K562 (cell line): ENCODE data around the gene SIMC1. TPM values are rescaled to one million over a fixed set of nuclear protein-coding genes. Genes with fewer than 3 reads are reported as not detected.
A peak's percentile ranks its signal among the peaks of the same experiment; 100 is the strongest.

Experiments
- BDP1 ChIP-seq: IDR thresholded peaks from 3 replicates; pipeline ENCODE4 v1.6.1; 2011; ENCODE audit not compliant: insufficient read length, insufficient read depth
- CBFA2T3 ChIP-seq: fragments of 450-650 bp; IDR thresholded peaks from 2 replicates; pipeline ENCODE4 v1.6.1; 2017
- CHD4 ChIP-seq: fragments of 200-600 bp; sonication (generic); IDR thresholded peaks from 3 replicates; pipeline ENCODE4 v1.6.1; 2012; ENCODE audit warnings: low read depth, mild to moderate bottlenecking, mixed read lengths, low read length, inconsistent platforms; ENCODE audit not compliant: insufficient read depth, insufficient replicate concordance, poor library complexity, severe bottlenecking
- GABPA ChIP-seq: fragments of 200-800 bp; sonication (Bioruptor generic); conservative IDR thresholded peaks from 2 replicates; pipeline ENCODE4 v1.6.1; 2016; ENCODE audit warnings: low read depth, missing genetic modification characterization, missing compliant biosample characterization
- HCFC1 ChIP-seq: IDR thresholded peaks from 2 replicates; pipeline ENCODE4 v1.6.1; 2012; ENCODE audit warnings: low read depth, low read length, improper control_type of control experiment
- ILK ChIP-seq: fragments of 450-650 bp; IDR thresholded peaks from 2 replicates; pipeline ENCODE4 v1.6.1; 2016; ENCODE audit warnings: missing genetic modification characterization, low read depth, mild to moderate bottlenecking, missing compliant biosample characterization, moderate library complexity, borderline replicate concordance
- OTX1 ChIP-seq: fragments of 450-650 bp; formaldehyde crosslinking; IDR thresholded peaks from 2 replicates; pipeline ENCODE4 v1.4.0; 2022; ENCODE audit warnings: mild to moderate bottlenecking
- PRPF4 ChIP-seq: fragments of 200-400 bp; formaldehyde crosslinking; IDR thresholded peaks from one replicate; pipeline ENCODE4 v1.6.1; 2017; ENCODE audit warnings: low read length, low read depth, mild to moderate bottlenecking; ENCODE audit not compliant: insufficient read depth, poor library complexity, severe bottlenecking
- RBM39 ChIP-seq: fragments of 200-400 bp; formaldehyde crosslinking; optimal IDR thresholded peaks from 2 replicates; pipeline ENCODE3; 2018; ENCODE audit warnings: low read depth, low read length
- TAF15 ChIP-seq: fragments of 200-400 bp; formaldehyde crosslinking; IDR thresholded peaks from 2 replicates; pipeline ENCODE4 v1.6.1; 2017; ENCODE audit warnings: mild to moderate bottlenecking, low read depth, low read length, moderate library complexity
- TEAD4 ChIP-seq, 2 experiments: sonication (generic) in 1 of 2; formaldehyde crosslinking in 1 of 2; IDR thresholded peaks; 2 replicates each; pipeline versions ENCODE4 v1.6.1 to v1.8.0; 2012 to 2022; ENCODE audit warnings: borderline replicate concordance in 1 of 2, inconsistent platforms in 1 of 2, low read length in 1 of 2, mild to moderate bottlenecking in 1 of 2, missing genetic modification reagents in 1 of 2
- TGIF2 ChIP-seq: sonication (generic); formaldehyde crosslinking; IDR thresholded peaks from 2 replicates; pipeline ENCODE4 v1.8.1; 2022; ENCODE audit warnings: mild to moderate bottlenecking, missing genetic modification reagents, moderate library complexity
- ZNF133 ChIP-seq: fragments of 250-450 bp; sonication (Bioruptor Pico); IDR thresholded peaks from 2 replicates; pipeline ENCODE4 v1.4.0; 2020; ENCODE audit warnings: mild to moderate bottlenecking
- ZNF239 ChIP-seq: fragments of 250-450 bp; sonication (Bioruptor Pico); IDR thresholded peaks from 2 replicates; pipeline ENCODE4 v1.4.0; 2020; ENCODE audit warnings: mild to moderate bottlenecking
- ZNF583 ChIP-seq: fragments of 250-450 bp; sonication (Bioruptor Pico); IDR thresholded peaks from 2 replicates; pipeline ENCODE4 v1.4.0; 2020
- ZNF830 ChIP-seq: fragments of 250-450 bp; sonication (Bioruptor Pico); IDR thresholded peaks from 2 replicates; pipeline ENCODE4 v1.5.0; 2021; ENCODE audit warnings: mild to moderate bottlenecking
- polyA plus RNA-seq, 8 experiments: library from polyadenylated mRNA; depleted of rRNA in 4 of 8; stranded (reverse) in 5 of 8; unstranded in 3 of 8; fragments of >200 nt; fragmentation: Nextera tagmentation in 2 of 8; fragmentation: Illumina TruSeq in 1 of 8; extraction: Ambion mirVana in 2 of 8; extraction: Trizol in 1 of 8; gene quantifications; 2 replicates each; pipeline versions ENCODE4 v1.2.1 to v1.2.3, GENCODE V29; 2011 to 2014; ENCODE audit warnings: inconsistent platforms in 1 of 8, missing spikeins in 1 of 8
- total RNA-seq, 7 experiments: library from RNA; depleted of rRNA in 6 of 7; stranded (reverse); fragments of >200 nt in 6 of 7; fragmentation: Illumina TruSeq in 2 of 7; extraction: Trizol in 2 of 7; gene quantifications; 2 replicates each; pipeline versions ENCODE4 v1.2.1 to v1.2.3, GENCODE V29; 2011 to 2021; ENCODE audit warnings: low replicate concordance in 1 of 7
- TF ChIP-seq, protein P1 (sequence below): sonication (generic); formaldehyde crosslinking; IDR thresholded peaks from 2 replicates; pipeline ENCODE4 v1.4.0; 2020; ENCODE audit warnings: mild to moderate bottlenecking, missing genetic modification reagents
- TF ChIP-seq, protein P2 (sequence below): fragments of 250-450 bp; sonication (Bioruptor Pico); IDR thresholded peaks from 2 replicates; pipeline ENCODE4 v1.5.0; 2021; ENCODE audit warnings: mild to moderate bottlenecking, moderate library complexity
- TF ChIP-seq, protein P3 (sequence below): fragments of 250-450 bp; sonication (Bioruptor Pico); IDR thresholded peaks from 2 replicates; pipeline ENCODE4 v1.5.0; 2021
- TF ChIP-seq, protein P4 (sequence below), 2 experiments: fragments of 250-450 bp in 1 of 2; fragments of 450-650 bp in 1 of 2; sonication (Bioruptor Pico) in 1 of 2; IDR thresholded peaks; 2 replicates each; pipeline versions ENCODE4 v1.6.1 to v1.8.0; 2016 to 2021; ENCODE audit warnings: mild to moderate bottlenecking in 2 of 2, moderate library complexity in 2 of 2, missing compliant biosample characterization in 1 of 2, missing genetic modification characterization in 1 of 2

Gene SIMC1
- total and polyA plus RNA-seq, 9 of the 15 experiments (the other 6 are each of a cell fraction or from before 2014, with no cell fraction given), result 7.2 to 36.3 (median 14.7) TPM

DNA sequence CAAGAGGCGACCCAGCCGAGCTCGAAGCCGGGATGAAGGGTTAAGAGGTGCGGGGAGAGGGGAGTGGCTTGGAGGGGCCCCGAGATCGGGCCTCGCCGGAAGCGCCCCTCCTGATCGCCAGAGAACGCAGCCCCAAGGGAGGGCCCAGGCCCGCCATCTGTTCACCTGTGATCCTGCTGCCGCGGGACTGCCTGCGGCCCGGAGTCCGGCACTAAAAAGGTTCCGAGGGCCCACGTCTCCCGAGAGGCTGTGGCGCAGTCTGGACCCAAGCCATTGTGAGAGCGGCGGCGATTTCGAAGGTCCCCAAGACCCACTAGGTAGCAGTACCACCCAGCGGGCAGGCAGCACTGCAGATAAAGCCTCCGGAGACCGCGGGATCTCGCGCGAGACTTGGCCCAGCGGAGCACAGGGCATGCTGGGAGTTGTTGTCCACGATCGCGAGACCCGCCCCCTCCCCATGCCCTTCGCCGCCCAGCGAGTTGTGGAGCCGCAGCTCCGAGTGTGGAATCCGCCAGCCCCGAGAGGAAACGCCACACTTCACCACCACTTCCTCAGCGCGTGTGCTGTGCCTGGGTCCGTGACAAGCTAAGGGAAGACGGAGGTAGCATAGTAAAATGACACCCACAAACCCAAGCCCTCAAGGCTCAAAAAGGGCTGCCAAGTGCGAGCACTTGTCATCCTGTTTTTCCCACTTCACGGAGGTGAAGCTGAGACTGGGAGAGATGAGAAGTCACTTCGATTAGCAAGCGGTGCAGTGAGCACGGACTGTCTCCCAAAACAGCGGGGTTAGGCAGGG, 123.4 kb downstream of the SIMC1 start, which contains the start of gene KIAA1191 (continued):
- TF ChIP-seq ILK (tag), result no peak
- TF ChIP-seq TEAD4 (IDR thresholded peaks at IDR 0.05; ENCODE audit: low read length), result no peak
- no peak for TF ChIP-seq TEAD4 (CRISPR knock-in tag; IDR thresholded peaks at IDR 0.05; ENCODE audit: borderline replicate concordance)
- no peak for TF ChIP-seq TAF15
- no peak for TF ChIP-seq ZNF239
- TF ChIP-seq, protein P1, sequence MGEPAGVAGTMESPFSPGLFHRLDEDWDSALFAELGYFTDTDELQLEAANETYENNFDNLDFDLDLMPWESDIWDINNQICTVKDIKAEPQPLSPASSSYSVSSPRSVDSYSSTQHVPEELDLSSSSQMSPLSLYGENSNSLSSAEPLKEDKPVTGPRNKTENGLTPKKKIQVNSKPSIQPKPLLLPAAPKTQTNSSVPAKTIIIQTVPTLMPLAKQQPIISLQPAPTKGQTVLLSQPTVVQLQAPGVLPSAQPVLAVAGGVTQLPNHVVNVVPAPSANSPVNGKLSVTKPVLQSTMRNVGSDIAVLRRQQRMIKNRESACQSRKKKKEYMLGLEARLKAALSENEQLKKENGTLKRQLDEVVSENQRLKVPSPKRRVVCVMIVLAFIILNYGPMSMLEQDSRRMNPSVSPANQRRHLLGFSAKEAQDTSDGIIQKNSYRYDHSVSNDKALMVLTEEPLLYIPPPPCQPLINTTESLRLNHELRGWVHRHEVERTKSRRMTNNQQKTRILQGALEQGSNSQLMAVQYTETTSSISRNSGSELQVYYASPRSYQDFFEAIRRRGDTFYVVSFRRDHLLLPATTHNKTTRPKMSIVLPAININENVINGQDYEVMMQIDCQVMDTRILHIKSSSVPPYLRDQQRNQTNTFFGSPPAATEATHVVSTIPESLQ (CRISPR knock-in tag), result no peak
- TF ChIP-seq CHD4, result no peak
- TF ChIP-seq TGIF2, result no peak
- TF ChIP-seq RBM39, result no peak
- TF ChIP-seq HCFC1, result peak; percentile 93
- no peak for TF ChIP-seq PRPF4
- TF ChIP-seq OTX1 (CRISPR knock-in tag), result no peak
- peak; percentile 61 for TF ChIP-seq GABPA (tag)
- no peak for TF ChIP-seq CBFA2T3
- TF ChIP-seq, protein P2, sequence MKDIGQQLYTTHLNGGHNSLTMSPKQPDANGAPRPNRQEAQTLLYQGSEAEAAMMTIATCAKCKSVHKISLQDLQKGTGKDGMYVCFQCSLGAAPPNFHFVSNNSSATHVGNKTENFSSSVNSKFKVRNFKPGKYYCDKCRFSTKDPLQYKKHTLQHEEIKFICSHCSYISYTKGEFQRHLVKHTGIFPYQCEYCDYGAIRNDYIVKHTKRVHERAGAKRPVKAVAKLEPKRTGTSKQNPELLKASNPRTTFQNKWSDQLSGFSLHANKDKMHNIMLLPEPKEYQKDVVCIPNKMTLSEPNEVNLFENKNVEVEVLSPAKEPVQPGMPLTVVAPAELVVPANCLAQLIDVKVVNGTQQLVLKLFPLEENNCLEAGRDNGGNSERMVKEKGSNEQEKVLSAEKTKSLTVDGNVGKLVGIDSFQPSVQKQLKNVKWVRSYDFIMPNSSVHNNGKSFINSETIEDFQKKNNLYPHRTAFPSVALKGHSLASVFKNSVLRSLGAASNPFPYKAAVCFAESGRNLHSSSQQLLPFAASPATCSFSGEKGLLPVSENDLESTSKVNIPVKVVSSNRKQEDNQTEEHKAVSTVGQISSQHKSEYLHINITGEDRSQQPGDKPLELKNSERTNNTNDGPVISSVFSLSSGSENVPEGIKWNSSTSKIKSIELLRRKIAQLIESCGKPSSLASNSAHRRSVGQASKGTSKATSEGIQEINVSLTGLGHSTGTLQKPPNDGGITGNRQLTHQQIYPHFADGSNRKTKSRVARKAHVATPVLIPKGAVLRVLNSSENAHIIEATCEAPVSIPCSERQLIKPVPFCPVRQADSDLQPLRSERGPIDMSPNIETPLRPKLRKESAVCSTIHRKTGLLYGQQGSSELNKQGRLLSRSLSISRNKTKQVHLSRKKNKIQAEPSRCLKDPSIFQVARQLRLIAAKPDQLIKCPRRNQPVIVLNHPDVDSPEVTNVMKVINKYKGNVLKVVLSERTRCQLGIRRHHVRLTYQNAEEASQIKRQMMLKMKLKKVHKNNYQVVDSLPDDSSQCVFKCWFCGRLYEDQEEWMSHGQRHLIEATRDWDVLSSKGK (CRISPR knock-in tag), result no peak
- no peak for TF ChIP-seq ZNF133 (CRISPR knock-in tag)
- no peak for TF ChIP-seq ZNF830 (CRISPR knock-in tag)
- TF ChIP-seq, protein P3, sequence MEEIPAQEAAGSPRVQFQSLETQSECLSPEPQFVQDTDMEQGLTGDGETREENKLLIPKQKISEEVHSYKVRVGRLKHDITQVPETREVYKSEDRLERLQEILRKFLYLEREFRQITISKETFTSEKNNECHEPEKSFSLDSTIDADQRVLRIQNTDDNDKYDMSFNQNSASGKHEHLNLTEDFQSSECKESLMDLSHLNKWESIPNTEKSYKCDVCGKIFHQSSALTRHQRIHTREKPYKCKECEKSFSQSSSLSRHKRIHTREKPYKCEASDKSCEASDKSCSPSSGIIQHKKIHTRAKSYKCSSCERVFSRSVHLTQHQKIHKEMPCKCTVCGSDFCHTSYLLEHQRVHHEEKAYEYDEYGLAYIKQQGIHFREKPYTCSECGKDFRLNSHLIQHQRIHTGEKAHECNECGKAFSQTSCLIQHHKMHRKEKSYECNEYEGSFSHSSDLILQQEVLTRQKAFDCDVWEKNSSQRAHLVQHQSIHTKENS (CRISPR knock-in tag), result no peak
- no peak for TF ChIP-seq ZNF583
- TF ChIP-seq, protein P4, sequence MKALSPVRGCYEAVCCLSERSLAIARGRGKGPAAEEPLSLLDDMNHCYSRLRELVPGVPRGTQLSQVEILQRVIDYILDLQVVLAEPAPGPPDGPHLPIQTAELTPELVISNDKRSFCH (CRISPR knock-in tag; IDR thresholded peaks at IDR 0.05), result no peak
- TF ChIP-seq, protein P4 (tag; IDR thresholded peaks at IDR 0.05), result no peak
- no peak for TF ChIP-seq BDP1
